KBM-7 (cell line): Measurements from ENCODE around the gene DDX17.
"Not testable (repeated sequence)": the region's sequence is repeated elsewhere in the genome, so short reads cannot be mapped to it uniquely, and the experiment has no call there.

Source experiments
- DNase-seq: peaks from one replicate; pipeline ENCODE4 v3.0.0-alpha.2; 2015
- in situ Hi-C: fragments of 300-500 bp; cut with MboI; formaldehyde crosslinking; loops from 2 replicates; pipeline ENCODE4 v1.14.3; 2020; ENCODE audit warnings: low sequenced_read_pairs, low pct_unique_long_range_greater_than_20kb, mixed read lengths

Gene DDX17

GRCh38 chr22:38494939-38495338 lies 11.2 kb downstream of the DDX17 start:
- in situ Hi-C loops = no loop called here
- DNase-seq = no peak

- no peak for DNase-seq
- in situ Hi-C loops = no loop called here
These were observed 11.6 kb downstream of the DDX17 start for GRCh38 chr22:38494498-38494897.

DNA sequence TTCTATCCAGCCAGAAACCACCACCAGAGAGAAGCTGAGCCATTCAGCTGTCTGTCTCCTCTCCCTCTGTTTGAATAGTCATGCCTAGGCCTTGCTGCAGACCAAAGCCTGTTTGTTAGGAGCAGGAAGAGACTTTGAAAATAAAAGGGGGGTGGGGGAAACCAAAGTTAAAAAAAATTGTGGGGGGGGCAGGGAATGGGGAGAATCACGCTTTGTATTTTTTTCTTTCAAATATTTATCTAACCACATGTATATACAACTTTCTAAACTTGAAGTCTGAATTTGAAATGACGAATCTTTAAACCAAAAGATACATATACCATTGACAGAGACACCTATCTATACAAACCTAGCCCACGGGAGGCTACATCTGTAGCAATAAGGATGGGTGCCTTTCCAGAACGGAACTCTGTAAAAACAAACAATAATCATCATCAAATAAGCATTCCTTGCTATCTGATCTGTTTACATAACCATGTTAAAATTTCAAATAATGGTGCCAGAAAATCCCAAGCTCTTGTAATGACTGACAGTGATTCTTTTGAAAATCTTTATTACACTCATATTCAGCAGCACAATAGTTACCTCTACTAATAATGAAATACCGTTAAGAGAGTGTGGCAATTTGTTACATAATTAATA lies 14.3 kb downstream of the DDX17 start:
- in situ Hi-C loops = no loop called here
- no peak for DNase-seq

DNA sequence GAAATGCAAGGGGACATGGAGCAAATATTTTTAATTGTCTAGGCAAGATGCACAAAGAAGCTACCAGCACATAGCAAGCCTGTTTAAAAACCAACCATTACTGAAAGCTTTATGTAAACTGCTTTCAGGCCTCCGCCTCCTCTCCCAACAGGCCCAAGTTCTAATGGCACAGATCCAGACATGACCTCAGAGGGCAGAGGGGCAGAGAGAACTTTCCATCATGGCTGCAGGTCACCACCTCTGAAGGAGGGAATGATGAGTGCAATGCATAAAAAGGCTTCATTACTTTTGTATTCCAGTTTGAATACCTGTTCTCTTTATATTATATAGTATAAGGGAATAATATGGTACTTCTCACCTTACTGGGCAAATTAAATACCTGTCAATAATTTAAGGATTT lies 15.2 kb downstream of the DDX17 start:
- in situ Hi-C loops = no loop called here
- no peak for DNase-seq

- no peak for DNase-seq
- in situ Hi-C loops = no loop called here
These were observed 15.6 kb downstream of the DDX17 start for GRCh38 chr22:38490475-38490874.

- in situ Hi-C loops = no loop called here
- no peak for DNase-seq
These were observed 16.5 kb downstream of the DDX17 start for GRCh38 chr22:38489561-38490145.

GRCh38 chr22:38489142-38489541 lies 17.0 kb downstream of the DDX17 start:
- DNase-seq = no peak
- in situ Hi-C loops = no loop called here

DNA sequence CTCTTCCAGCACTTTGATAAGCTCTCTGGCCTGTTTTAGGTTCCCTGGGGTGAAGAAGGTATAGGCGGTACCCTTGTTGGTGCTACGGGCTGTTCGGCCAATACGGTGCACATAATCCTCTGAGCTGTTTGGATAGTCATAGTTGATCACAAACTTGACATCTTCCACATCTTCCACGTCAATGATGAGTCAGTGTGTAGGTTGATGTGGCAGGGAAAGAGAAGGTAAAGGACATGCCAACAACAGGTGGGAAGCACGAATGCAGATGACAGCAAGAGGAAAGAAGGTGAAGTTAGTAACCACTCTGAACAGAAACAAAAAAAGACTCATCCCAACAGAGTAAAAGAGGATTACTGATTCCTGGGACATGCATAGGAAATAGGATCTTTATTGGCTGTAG lies 18.2 kb downstream of the DDX17 start:
- no peak for DNase-seq
- in situ Hi-C loops = no loop called here

DNA sequence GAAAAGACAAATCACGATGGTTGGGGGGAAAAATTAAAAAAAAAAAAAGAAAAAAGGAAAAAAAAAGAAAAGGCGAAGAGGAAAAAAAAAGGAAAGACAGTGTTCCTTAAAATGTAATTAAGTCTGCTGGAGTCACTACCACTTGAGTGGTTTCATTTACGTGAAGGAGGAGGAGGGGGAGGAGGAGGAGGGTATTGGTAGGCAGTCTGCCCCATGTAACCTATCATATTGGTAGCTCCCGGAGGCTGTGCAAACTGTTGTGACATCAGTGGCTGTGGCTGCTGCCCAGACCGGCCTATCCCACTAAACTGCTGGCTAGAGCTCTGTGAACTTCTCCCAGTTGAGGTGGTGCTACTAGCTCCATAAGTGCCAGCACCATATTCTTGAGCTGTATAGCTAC lies 20.3 kb downstream of the DDX17 start:
- in situ Hi-C loops = no loop called here

DNA sequence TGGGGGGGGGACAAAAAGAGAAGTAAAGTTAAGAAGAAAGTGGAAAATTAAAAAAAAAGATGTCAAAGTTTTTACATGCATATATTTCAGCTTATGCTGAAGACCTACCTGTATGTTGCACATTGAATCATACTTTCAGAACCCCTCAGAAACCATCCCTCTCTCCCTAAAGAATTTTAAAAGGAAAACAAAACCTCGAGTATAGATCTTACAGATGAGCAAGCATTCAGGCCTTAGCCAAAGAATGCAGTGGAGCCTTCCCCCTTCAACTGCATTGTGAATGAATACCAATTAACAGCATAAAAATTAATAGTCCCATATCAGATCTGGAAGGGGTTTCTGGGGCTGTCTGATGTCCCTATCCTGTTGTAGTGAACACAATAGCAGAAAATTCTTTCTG lies 21.9 kb downstream of the DDX17 start:
- no peak for DNase-seq
- in situ Hi-C loops = no loop called here

More for the DNA sequence above, 20.3 kb downstream of the DDX17 start:
- no peak for DNase-seq

DNA sequence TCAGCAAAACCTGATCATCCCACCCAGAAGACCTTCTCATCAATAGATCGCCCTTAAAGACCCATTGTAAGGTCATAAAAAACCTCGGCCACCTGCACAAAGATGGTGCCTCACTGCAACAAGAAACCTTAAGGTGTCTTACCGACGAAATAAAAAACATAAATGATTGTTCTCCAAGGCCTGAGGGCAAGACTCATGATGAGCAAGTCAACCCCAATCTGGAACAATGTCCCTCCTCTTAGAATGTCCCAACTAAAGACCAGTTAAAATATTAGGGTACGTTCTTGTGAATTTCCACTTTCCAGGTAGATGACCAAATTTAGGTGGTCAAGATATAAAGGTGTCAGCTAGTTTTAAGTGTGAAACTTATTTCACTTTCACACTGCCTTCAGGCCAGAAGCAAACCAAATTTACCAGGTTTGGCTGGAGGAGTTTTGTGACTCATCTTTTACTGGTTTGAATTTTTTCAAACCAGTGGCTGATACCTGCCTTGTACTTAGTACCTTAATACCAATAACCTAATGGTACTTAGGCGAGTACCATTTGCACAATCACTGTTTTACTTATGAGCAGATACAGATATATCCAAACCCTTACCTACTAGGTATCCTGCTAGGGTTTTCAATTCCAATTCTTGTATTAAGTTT lies 23.3 kb downstream of the DDX17 start:
- DNase-seq = no peak
- in situ Hi-C loops = no loop called here

GRCh38 chr22:38481871-38482332 lies 24.2 kb downstream of the DDX17 start:
- DNase-seq = no peak
- in situ Hi-C loops = no loop called here

DNA sequence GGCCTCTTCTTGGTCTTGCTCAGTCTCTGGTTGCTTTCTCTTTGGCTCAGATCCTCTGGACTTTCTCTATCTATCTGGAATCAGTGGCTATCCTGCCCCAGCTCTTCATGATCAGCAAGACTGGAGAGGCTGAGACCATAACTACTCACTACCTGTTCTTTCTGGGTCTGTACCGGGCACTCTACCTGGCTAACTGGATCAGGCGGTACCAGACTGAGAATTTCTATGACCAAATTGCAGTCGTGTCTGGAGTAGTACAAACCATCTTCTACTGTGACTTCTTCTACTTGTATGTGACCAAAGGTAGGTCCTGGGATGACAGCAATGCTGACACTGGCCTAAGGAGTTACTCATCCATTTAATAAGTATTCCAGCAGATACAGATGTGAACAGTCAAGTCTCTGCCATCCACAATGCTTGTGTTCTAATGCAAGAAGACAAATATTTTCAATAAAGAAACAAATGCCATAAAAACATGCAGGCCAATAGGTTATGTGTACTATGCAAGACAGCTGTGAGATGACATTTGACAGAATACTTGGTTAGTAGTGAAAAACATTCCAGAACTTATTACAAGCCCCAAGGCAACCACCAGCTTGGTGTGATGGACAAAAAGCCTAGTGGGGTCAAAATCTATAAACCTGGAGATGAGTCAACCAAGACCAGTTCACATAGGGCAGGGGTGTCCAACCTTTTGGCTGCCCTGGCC lies 24.8 kb downstream of the DDX17 start:
- DNase-seq = no peak
- in situ Hi-C loops = no loop called here

DNA sequence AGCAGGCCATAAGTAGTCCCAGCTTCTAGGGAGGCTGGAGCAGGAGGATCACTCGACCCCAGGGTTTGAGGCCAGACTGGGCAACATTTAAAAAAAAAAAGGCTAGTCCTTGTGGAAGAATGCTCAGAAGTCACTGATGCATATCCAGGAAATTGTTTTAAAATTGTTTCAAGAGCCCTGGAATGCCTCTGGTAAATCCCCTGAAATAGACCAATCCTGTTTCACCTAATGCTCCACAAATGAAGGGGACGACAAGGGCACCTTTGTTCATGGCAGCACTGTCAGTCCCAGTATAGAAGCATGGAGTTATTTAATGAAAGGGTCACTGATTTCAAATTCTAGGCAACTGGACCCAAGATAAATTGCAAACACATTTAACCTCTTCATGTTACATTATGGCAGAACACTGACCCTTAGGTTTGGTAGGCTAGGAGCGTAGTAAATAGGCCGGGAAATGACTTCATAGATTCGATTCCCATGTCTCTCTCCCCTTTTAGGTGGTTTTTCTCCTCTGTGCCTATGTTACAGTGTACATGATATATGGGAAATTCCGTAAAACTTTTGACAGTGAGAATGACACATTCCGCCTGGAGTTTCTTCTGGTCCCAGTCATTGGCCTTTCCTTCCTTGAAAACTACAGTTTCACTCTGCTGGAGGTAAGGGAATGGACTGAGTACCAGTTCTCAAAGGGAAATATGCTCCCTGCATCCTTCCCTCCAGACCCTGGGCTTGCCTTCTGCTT lies 26.8 kb downstream of the DDX17 start:
- DNase-seq = no peak
- in situ Hi-C loops = no loop called here

- DNase-seq = no peak
- in situ Hi-C loops = no loop called here
These were observed 28.5 kb downstream of the DDX17 start for GRCh38 chr22:38477585-38477984.

GRCh38 chr22:38474003-38474607 lies 32.0 kb downstream of the DDX17 start:
- in situ Hi-C loops = no loop called here
- no peak for DNase-seq

DNA sequence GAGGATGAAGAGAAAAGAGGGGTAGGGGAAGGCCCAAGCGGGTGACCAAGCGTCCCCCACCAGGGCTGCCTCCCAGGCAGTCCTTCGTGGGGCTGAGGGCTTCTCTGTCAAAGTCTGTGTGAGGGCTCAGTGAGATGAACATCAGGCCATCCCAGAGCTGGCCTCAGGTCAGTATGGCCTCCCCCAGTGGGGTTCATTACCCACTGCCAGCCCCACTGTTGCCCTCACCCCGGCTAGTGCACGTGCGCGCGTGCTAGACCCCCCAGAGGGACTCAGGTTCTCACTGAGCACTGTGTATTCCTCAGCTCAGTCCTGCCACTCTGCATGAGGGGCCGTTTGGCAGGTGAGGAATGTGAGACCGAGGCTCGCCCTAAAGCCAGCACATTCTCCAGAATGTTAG lies 34.9 kb downstream of the DDX17 start:
- no peak for DNase-seq
- in situ Hi-C loops = no loop called here

GRCh38 chr22:38470179-38470578 lies 35.9 kb downstream of the DDX17 start:
- DNase-seq, in situ Hi-C loops: not testable (repeated sequence)

DNA sequence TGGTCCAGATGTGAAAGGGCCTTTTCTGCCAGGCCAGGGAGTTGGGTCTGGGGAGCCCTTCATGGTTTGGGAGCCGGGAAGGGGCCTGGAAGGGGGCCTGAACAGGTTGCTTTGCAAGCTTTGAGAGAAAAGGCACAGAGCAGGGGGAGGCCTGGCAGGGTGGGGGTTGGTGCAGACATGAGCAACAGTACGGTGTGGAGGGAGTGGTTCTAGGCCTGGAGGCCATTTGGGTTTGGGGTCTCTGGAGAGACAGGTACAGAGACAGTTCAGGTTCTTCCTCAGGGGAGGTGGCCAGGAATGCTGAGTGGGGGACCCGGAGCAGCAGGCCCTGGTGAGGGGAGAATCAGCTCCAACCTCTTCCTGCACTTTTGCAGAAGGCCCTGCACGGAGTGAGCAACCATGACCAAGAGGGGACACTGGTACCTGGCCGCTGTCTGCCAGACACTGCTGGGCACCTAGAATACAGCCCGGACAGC lies 36.8 kb downstream of the DDX17 start:
- in situ Hi-C loops = no loop called here
- no peak for DNase-seq
